LNCaP clone FGC (cell line): ENCODE results near the gene ABCD1.

Experiments
- DNase-seq: peaks from one replicate; pipeline ENCODE4 v3.0.0-alpha.2; 2011; ENCODE audit warnings: low read depth
- H3K4me3 ChIP-seq: 2 replicates; pipeline ENCODE4 v1.5.1; 2011; ENCODE audit warnings: mild to moderate bottlenecking, low read depth, low read length, control low read depth
- CTCF ChIP-seq: IDR thresholded peaks from 2 replicates; pipeline ENCODE4 v1.5.1; 2012; ENCODE audit warnings: mild to moderate bottlenecking; ENCODE audit not compliant: control insufficient read depth, insufficient read depth; ENCODE audit errors: extremely low read depth

Gene ABCD1

GRCh38 chrX:153793291-153793690, 68.6 kb downstream of the ABCD1 start:
- DNase-seq: no peak
- TF ChIP-seq CTCF: no peak
- peak overlapping the region; percentile 82 for H3K4me3 ChIP-seq
